Mucosa of descending colon (tissue), 3 donors: Measurements from ENCODE around the gene ARID3C. TPM values are rescaled to one million over a fixed set of nuclear protein-coding genes. Genes with fewer than 3 reads are reported as not detected.

Experiments
- ATAC-seq: fragments of 200-7000 bp; cut with Tn5 transposase; one replicate; pipeline ENCODE4 v1.9.1; 2020; ENCODE audit warnings: mild to moderate bottlenecking, moderate library complexity
- DNase-seq, 3 donors: peaks; one replicate each; pipeline ENCODE4 v3.0.0-alpha.2; 2020
- H3K36me3 ChIP-seq: fragments of 200-600 bp; one replicate; pipeline ENCODE4 v1.8.0; 2021; ENCODE audit warnings: low read depth, mild to moderate bottlenecking
- H3K4me1 ChIP-seq: fragments of 200-600 bp; one replicate; pipeline ENCODE4 v1.8.0; 2021; ENCODE audit warnings: low read depth, mild to moderate bottlenecking
- H3K4me3 ChIP-seq: fragments of 200-600 bp; one replicate; pipeline ENCODE4 v1.8.0; 2021; ENCODE audit warnings: mild to moderate bottlenecking
- H3K9me3 ChIP-seq: fragments of 200-600 bp; one replicate; pipeline ENCODE4 v1.8.0; 2021; ENCODE audit warnings: mild to moderate bottlenecking
- CTCF ChIP-seq: fragments of 200-600 bp; IDR thresholded peaks from one replicate; pipeline ENCODE4 v1.8.0; 2022; ENCODE audit warnings: antibody characterized with exemption, mild to moderate bottlenecking
- intact Hi-C, 2 donors: fragments of 100-400 bp; cut with DNase I in 1 of 2; cut with micrococcal nuclease in 1 of 2; formaldehyde crosslinking; loops; one replicate each; pipeline versions ENCODE4 v1.11.0 to v1.11.1; 2022; cut with DNase I, micrococcal nuclease
- total RNA-seq, 3 donors: library from RNA; stranded (reverse); fragmentation: NEBNext Ultra II Directional in 2 of 3; extraction: Animal tissue kit (Norgen Biotek cat#: 25700) in 2 of 3; gene quantifications; one replicate each; pipeline versions ENCODE4 v1.2.1 to v1.2.4, GENCODE V29; 2021 to 2023
- donor health status: DM: no; HTN: no; CAD: no; lungs with moderate emphysema.
- donor health status: DM: no; HTN: no; CAD: no.
- donor health status: DM: no; HTN: yes; CAD: no.

ARID3C gene
- total RNA-seq, 3 donors from 2014 or later: not detected

- Histone ChIP-seq H3K36me3 (no peaks in the 10 kb centered on the region), H3K4me1 (peaks cover 15% of the 10 kb centered on the region), H3K9me3 (no peaks in the 10 kb centered on the region), H3K4me3 (no peak overlapping the region)
- intact Hi-C loops: no loop called here
- ATAC-seq: no peak
- TF ChIP-seq CTCF: no peak
- DNase-seq: no peak
Measured at GRCh38 chr9:34635556-34635955, 6.7 kb upstream of the ARID3C start.

DNA sequence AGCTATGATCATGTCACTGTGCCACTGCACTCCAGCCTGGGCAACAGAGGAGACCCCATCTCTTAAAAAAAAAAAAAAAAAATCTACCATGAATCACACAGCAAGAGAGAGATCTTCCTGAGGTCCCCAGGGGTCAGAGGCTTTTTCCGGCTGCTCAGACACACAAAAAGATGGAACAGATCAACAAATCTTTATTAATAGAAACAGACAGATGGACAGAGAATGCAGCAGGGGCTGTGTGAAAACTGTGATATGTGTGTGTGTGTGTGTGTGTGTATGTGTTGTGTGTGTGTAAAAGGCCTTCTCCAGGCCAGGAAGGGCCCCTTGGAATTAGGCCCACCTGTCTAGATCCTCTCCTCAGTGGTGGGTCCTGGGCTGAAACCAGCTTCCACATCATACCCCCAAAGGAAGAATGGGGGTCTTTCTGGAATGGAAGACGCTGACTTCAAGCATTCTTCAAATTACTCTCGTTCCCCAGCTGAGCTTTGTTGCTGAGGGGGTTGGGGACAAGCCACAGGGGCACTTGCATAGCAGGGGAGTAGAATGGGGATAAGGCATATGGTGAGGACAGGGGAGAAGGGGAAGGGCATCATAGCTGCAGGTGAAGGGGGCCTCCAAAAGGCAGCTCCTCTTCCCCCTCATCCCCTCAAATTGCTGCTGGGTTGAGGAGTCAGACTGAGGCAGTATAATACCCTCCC is 5.8 kb upstream of the ARID3C start:
- Histone ChIP-seq H3K9me3 (no peaks in the 10 kb centered on the region), H3K4me3 (no peak overlapping the region), H3K36me3 (no peaks in the 10 kb centered on the region), H3K4me1 (peaks cover 20% of the 10 kb centered on the region)
- TF ChIP-seq CTCF: no peak
- ATAC-seq (no peak), DNase-seq (no peak)
- intact Hi-C loops: no loop called here

- peak; percentile 35 for ATAC-seq
- TF ChIP-seq CTCF: peak; percentile 83
Measured at GRCh38 chr9:34633851-34634550, 5.1 kb upstream of the ARID3C start.

GRCh38 chr9:34633166-34633565 is 4.3 kb upstream of the ARID3C start:
- Histone ChIP-seq H3K36me3 (no peaks in the 10 kb centered on the region), H3K4me1 (peaks cover 32% of the 10 kb centered on the region), H3K4me3 (no peak overlapping the region), H3K9me3 (no peaks in the 10 kb centered on the region)
- TF ChIP-seq CTCF: no peak
- DNase-seq (no peak), ATAC-seq (no peak)
- intact Hi-C loops: no loop called here

More at GRCh38 chr9:34633851-34634550, 5.1 kb upstream of the ARID3C start:
- peak in 2 of 3 donors; percentile 71 to 79 for DNase-seq
- intact Hi-C loops: no loop called here
- H3K4me3 ChIP-seq: no peak overlapping the region
- no peaks in the 10 kb centered on the region for H3K36me3 ChIP-seq
- no peaks in the 10 kb centered on the region for H3K9me3 ChIP-seq
- H3K4me1 ChIP-seq: peaks cover 24% of the 10 kb centered on the region

DNA sequence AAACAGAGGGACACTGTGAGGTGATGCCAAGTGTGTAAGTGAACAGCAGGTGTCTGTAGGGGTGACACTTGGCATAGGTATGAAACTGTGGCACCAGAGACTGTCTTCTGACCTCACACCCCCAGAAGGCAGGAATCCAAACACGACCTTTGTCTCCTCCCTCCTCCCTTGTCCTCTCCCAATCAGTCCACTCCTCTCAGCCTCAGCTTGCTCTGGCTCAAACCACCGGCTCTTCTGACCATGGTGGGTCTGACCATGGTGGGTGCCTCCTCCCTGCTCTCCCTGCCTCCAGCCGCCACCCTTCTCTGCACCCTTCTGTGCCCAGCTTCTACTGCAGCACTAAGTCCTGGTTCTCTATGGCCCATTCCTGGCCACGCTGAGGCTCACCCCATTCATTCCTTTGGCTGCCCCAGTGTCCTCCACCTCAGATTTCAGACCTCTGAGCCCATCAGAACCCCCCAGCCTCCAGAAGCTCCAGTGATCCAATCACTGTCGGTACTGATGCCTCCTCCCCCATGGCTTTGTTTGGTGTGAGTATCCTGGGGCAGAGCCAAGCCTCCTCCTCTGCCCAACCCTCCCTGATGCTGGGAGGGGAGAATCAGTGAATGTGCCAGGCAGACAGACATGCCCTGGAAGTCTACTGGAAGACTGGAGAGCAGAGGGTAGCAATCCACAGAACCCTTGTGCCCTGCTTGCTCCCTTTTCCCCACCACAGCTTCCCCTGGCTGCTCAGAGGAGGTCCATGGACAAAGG is 1.7 kb upstream of the ARID3C start:
- no peak overlapping the region for H3K4me3 ChIP-seq
- no peaks in the 10 kb centered on the region for H3K9me3 ChIP-seq
- no peak for TF ChIP-seq CTCF
- H3K36me3 ChIP-seq: no peaks in the 10 kb centered on the region
- intact Hi-C loops: no loop called here
- no peak for DNase-seq
- peaks cover 23% of the 10 kb centered on the region for H3K4me1 ChIP-seq
- peak; percentile 47 for ATAC-seq
